Immature natural killer cell (primary cell): ENCODE measurements around the gene GATA2. TPM values are rescaled to one million over a fixed set of nuclear protein-coding genes. Genes with fewer than 3 reads are reported as not detected.

Experiments used
- DNase-seq, 3 donors: peaks; one replicate each; pipeline ENCODE4 v3.0.0; 2022; ENCODE audit warnings: mixed read lengths in 1 of 3
- H3K27ac Mint-ChIP-seq, 6 donors: one replicate each; pipeline ENCODE4 v1.8.0; 2020; ENCODE audit warnings: mixed read lengths in 6 of 6, mild to moderate bottlenecking in 5 of 6, inconsistent platforms in 4 of 6, moderate library complexity in 3 of 6
- H3K27me3 Mint-ChIP-seq, 3 donors: one replicate each; pipeline ENCODE4 v1.8.0; 2020 to 2021; ENCODE audit warnings: low read depth in 3 of 3, mild to moderate bottlenecking in 3 of 3, mixed read lengths in 3 of 3, moderate library complexity in 3 of 3, inconsistent platforms in 1 of 3
- H3K36me3 Mint-ChIP-seq, 3 donors: one replicate each; pipeline ENCODE4 v1.8.0; 2020; ENCODE audit warnings: mixed read lengths in 3 of 3, inconsistent platforms in 2 of 3, mild to moderate bottlenecking in 2 of 3
- H3K4me1 Mint-ChIP-seq, 2 donors: one replicate each; pipeline ENCODE4 v1.8.0; 2020; ENCODE audit warnings: inconsistent platforms in 2 of 2, mild to moderate bottlenecking in 2 of 2, mixed read lengths in 2 of 2, moderate library complexity in 1 of 2
- H3K4me3 Mint-ChIP-seq, 5 donors: one replicate each; pipeline ENCODE4 v1.8.0; 2020; ENCODE audit warnings: mild to moderate bottlenecking in 5 of 5, mixed read lengths in 5 of 5, inconsistent platforms in 3 of 5, moderate library complexity in 3 of 5
- H3K9me3 Mint-ChIP-seq, 6 donors: one replicate each; pipeline ENCODE4 v1.8.0; 2020; ENCODE audit warnings: mild to moderate bottlenecking in 6 of 6, mixed read lengths in 6 of 6, inconsistent platforms in 4 of 6, moderate library complexity in 3 of 6
- polyA plus RNA-seq, 3 donors: library from polyadenylated mRNA; unstranded; fragments of 300-500 nt; fragmentation: Illumina TruSeq; gene quantifications; one replicate each; pipeline ENCODE4 v1.2.3, GENCODE V29; 2021

GATA2 gene
- polyA plus RNA-seq, 3 donors from 2014 or later: 0.35 TPM; not detected in 2

GRCh38 chr3:128458746-128459460 lies 34.1 kb downstream of the GATA2 start:
- H3K4me1 Mint-ChIP-seq: no peaks in the 10 kb centered on the region
- DNase-seq: no peak
- H3K27me3 Mint-ChIP-seq: peaks cover 8 to 20% (median 9%) of the 10 kb centered on the region in 3 donors
- H3K4me3 Mint-ChIP-seq: no peak overlapping the region
- H3K27ac Mint-ChIP-seq: no peak overlapping the region
- no peaks in the 10 kb centered on the region for H3K36me3 Mint-ChIP-seq
- no peaks in the 10 kb centered on the region for H3K9me3 Mint-ChIP-seq

- no peaks in the 10 kb centered on the region for H3K4me1 Mint-ChIP-seq
- no peaks in the 10 kb centered on the region for H3K9me3 Mint-ChIP-seq
- no peak for DNase-seq
- no peak overlapping the region for H3K27ac Mint-ChIP-seq
- H3K27me3 Mint-ChIP-seq: peaks cover 8 to 19% (median 9%) of the 10 kb centered on the region in 3 donors
- H3K4me3 Mint-ChIP-seq: no peak overlapping the region
- no peaks in the 10 kb centered on the region for H3K36me3 Mint-ChIP-seq
Observed at GRCh38 chr3:128457937-128458336, 35.1 kb downstream of the GATA2 start.

GRCh38 chr3:128456776-128457715 lies 36.0 kb downstream of the GATA2 start:
- no peak overlapping the region for H3K27ac Mint-ChIP-seq
- H3K27me3 Mint-ChIP-seq: peaks cover 5 to 16% (median 9%) of the 10 kb centered on the region in 3 donors
- H3K36me3 Mint-ChIP-seq: no peaks in the 10 kb centered on the region
- H3K4me1 Mint-ChIP-seq: no peaks in the 10 kb centered on the region
- no peak for DNase-seq
- H3K4me3 Mint-ChIP-seq: no peak overlapping the region
- H3K9me3 Mint-ChIP-seq: no peaks in the 10 kb centered on the region

GRCh38 chr3:128455786-128456748 lies 36.9 kb downstream of the GATA2 start:
- H3K27me3 Mint-ChIP-seq: peaks cover 5 to 16% (median 11%) of the 10 kb centered on the region in 3 donors
- H3K4me1 Mint-ChIP-seq: no peaks in the 10 kb centered on the region
- H3K36me3 Mint-ChIP-seq: no peaks in the 10 kb centered on the region
- no peak overlapping the region for H3K4me3 Mint-ChIP-seq
- H3K27ac Mint-ChIP-seq: no peak overlapping the region
- no peaks in the 10 kb centered on the region for H3K9me3 Mint-ChIP-seq
- no peak for DNase-seq

GRCh38 chr3:128455116-128455515 lies 37.9 kb downstream of the GATA2 start:
- Mint-ChIP-seq H3K9me3 (peaks cover 0 to under 1% (median 0%) of the 10 kb centered on the region in 6 donors), H3K36me3 (no peaks in the 10 kb centered on the region), H3K27me3 (peaks cover 7 to 16% (median 11%) of the 10 kb centered on the region in 3 donors), H3K4me3 (no peak overlapping the region), H3K27ac (no peak overlapping the region), H3K4me1 (no peaks in the 10 kb centered on the region)
- DNase-seq: no peak

GRCh38 chr3:128454310-128454618 lies 38.7 kb downstream of the GATA2 start:
- Mint-ChIP-seq H3K36me3 (no peaks in the 10 kb centered on the region), H3K9me3 (peaks cover 0 to 2% (median 0%) of the 10 kb centered on the region in 6 donors), H3K27ac (no peak overlapping the region), H3K4me3 (no peak overlapping the region), H3K27me3 (peaks cover 7 to 13% (median 11%) of the 10 kb centered on the region in 3 donors), H3K4me1 (peaks cover 0 to 2% of the 10 kb centered on the region in 2 donors)
- no peak for DNase-seq

- peak in 1 of 3 donors; percentile 12 for DNase-seq
- H3K36me3 Mint-ChIP-seq: no peaks in the 10 kb centered on the region
- peaks cover 7 to 10% (median 9%) of the 10 kb centered on the region in 3 donors for H3K27me3 Mint-ChIP-seq
Observed at GRCh38 chr3:128453501-128454309, 39.3 kb downstream of the GATA2 start.

GRCh38 chr3:128452678-128453275 lies 40.2 kb downstream of the GATA2 start:
- no peak overlapping the region for H3K4me3 Mint-ChIP-seq
- H3K36me3 Mint-ChIP-seq: no peaks in the 10 kb centered on the region
- H3K4me1 Mint-ChIP-seq: peaks cover 10% of the 10 kb centered on the region in 2 donors
- H3K27ac Mint-ChIP-seq: no peak overlapping the region
- no peak for DNase-seq
- peaks cover 0 to 7% (median 0%) of the 10 kb centered on the region in 6 donors for H3K9me3 Mint-ChIP-seq
- H3K27me3 Mint-ChIP-seq: peaks cover 6 to 9% (median 7%) of the 10 kb centered on the region in 3 donors

More at GRCh38 chr3:128453501-128454309, 39.3 kb downstream of the GATA2 start:
- H3K4me3 Mint-ChIP-seq: no peak overlapping the region
- H3K27ac Mint-ChIP-seq: no peak overlapping the region
- peaks cover 0 to 2% (median 0%) of the 10 kb centered on the region in 6 donors for H3K9me3 Mint-ChIP-seq
- peaks cover 4 to 5% of the 10 kb centered on the region in 2 donors for H3K4me1 Mint-ChIP-seq

- H3K4me1 Mint-ChIP-seq: peaks cover 10% of the 10 kb centered on the region in 2 donors
- H3K36me3 Mint-ChIP-seq: no peaks in the 10 kb centered on the region
- H3K27ac Mint-ChIP-seq: no peak overlapping the region
- H3K4me3 Mint-ChIP-seq: no peak overlapping the region
- DNase-seq: no peak
- peaks cover 0 to 7% (median 0%) of the 10 kb centered on the region in 6 donors for H3K9me3 Mint-ChIP-seq
- peaks cover 6 to 9% (median 7%) of the 10 kb centered on the region in 3 donors for H3K27me3 Mint-ChIP-seq
Observed at GRCh38 chr3:128452120-128452519, 40.9 kb downstream of the GATA2 start.

- H3K36me3 Mint-ChIP-seq: no peaks in the 10 kb centered on the region
- no peak overlapping the region for H3K27ac Mint-ChIP-seq
- no peak overlapping the region for H3K4me3 Mint-ChIP-seq
- H3K9me3 Mint-ChIP-seq: peaks cover 0 to 10% (median 0%) of the 10 kb centered on the region in 6 donors
- peaks cover 10 to 12% of the 10 kb centered on the region in 2 donors for H3K4me1 Mint-ChIP-seq
- DNase-seq: no peak
- peaks cover 4 to 11% (median 5%) of the 10 kb centered on the region in 3 donors for H3K27me3 Mint-ChIP-seq
Observed at GRCh38 chr3:128449111-128449638, 43.8 kb downstream of the GATA2 start.

GRCh38 chr3:128448491-128448890 lies 44.5 kb downstream of the GATA2 start:
- Mint-ChIP-seq H3K4me3 (peak overlapping the region in 3 of 5 donors; percentile 19 to 44 (median 25)), H3K27me3 (peaks cover 2 to 11% (median 4%) of the 10 kb centered on the region in 3 donors), H3K36me3 (no peaks in the 10 kb centered on the region), H3K4me1 (peaks cover 10 to 12% of the 10 kb centered on the region in 2 donors), H3K27ac (peak overlapping the region in 4 of 6 donors; percentile 9 to 61 (median 53)), H3K9me3 (peaks cover 0 to 10% (median 0%) of the 10 kb centered on the region in 6 donors)
- no peak for DNase-seq

GRCh38 chr3:128447561-128448013 lies 45.4 kb downstream of the GATA2 start:
- Mint-ChIP-seq H3K4me1 (peaks cover 10 to 12% of the 10 kb centered on the region in 2 donors), H3K4me3 (no peak overlapping the region), H3K27ac (no peak overlapping the region), H3K9me3 (peaks cover 0 to 10% (median 0%) of the 10 kb centered on the region in 6 donors), H3K36me3 (no peaks in the 10 kb centered on the region), H3K27me3 (peaks cover 2 to 11% (median 5%) of the 10 kb centered on the region in 3 donors)
- DNase-seq: no peak
